ENCODE results near the gene ARRB1. TPM values are rescaled to one million over a fixed set of nuclear protein-coding genes. Genes with fewer than 3 reads are reported as not detected.

ARRB1 gene
- total RNA-seq, 1 experiment from 2014 or later: 116 TPM

- intact Hi-C loops (cut with micrococcal nuclease; ENCODE audit: unreplicated experiment): no loop called here
- Histone ChIP-seq H3K9me3 (no peaks in the 10 kb centered on the region), H3K27me3 (replicated peaks; ENCODE audit: control insufficient read depth, insufficient read depth, low read length) (no peaks in the 10 kb centered on the region), H3K4me1 (peaks cover 28% of the 10 kb centered on the region), H3K4me3 (ENCODE audit: low read depth, low read length) (no peak overlapping the region), H3K36me3 (ENCODE audit: control insufficient read depth, insufficient read depth, low read length) (no peaks in the 10 kb centered on the region)
- CTCF ChIA-PET: no interaction called here
- no peak for DNase-seq
- BruUV-seq (replicated peaks): no TSS peak
- Mint-ChIP-seq H3K4me3 (ENCODE audit: unreplicated experiment) (no peak overlapping the region), H3K9me3 (ENCODE audit: unreplicated experiment) (no peaks in the 10 kb centered on the region), H3K27ac (ENCODE audit: unreplicated experiment) (no peak overlapping the region), H3K4me1 (ENCODE audit: low read depth, unreplicated experiment) (peaks cover 33% of the 10 kb centered on the region), H3K27me3 (ENCODE audit: insufficient read depth, unreplicated experiment) (no peaks in the 10 kb centered on the region), H3K36me3 (ENCODE audit: insufficient read depth, unreplicated experiment) (peaks cover 14% of the 10 kb centered on the region)
- POLR2A ChIA-PET: no interaction called here
- no peak for TF ChIP-seq CTCF (IDR thresholded peaks at IDR 0.05; ENCODE audit: insufficient read depth in 1 of 2, low read depth in 1 of 2, low read length in 1 of 2, severe bottlenecking in 1 of 2, unreplicated experiment in 1 of 2)
Measured at GRCh38 chr11:75355051-75355450, 3.6 kb upstream of the ARRB1 start.

GRCh38 chr11:75352588-75353206 lies 1.2 kb upstream of the ARRB1 start:
- Histone ChIP-seq H3K4me1 (peaks cover 45% of the 10 kb centered on the region), H3K4me3 (ENCODE audit: low read depth, low read length) (peak overlapping the region; percentile 56)

More at GRCh38 chr11:75352588-75353206, 1.2 kb upstream of the ARRB1 start:
- no peaks in the 10 kb centered on the region for H3K27me3 ChIP-seq (replicated peaks; ENCODE audit: control insufficient read depth, insufficient read depth, low read length)
- peaks cover 14% of the 10 kb centered on the region for H3K36me3 Mint-ChIP-seq (ENCODE audit: insufficient read depth, unreplicated experiment)
- no peak for DNase-seq
- H3K4me1 Mint-ChIP-seq (ENCODE audit: low read depth, unreplicated experiment): peaks cover 45% of the 10 kb centered on the region
- no peaks in the 10 kb centered on the region for H3K9me3 Mint-ChIP-seq (ENCODE audit: unreplicated experiment)
- no peaks in the 10 kb centered on the region; the same call in 1 of the 2 replicates for H3K36me3 ChIP-seq (ENCODE audit: control insufficient read depth, insufficient read depth, low read length)
- peak overlapping the region; percentile 98 for H3K27ac Mint-ChIP-seq (ENCODE audit: unreplicated experiment)
- TSS peak; percentile 59 for BruUV-seq (replicated peaks)
- CTCF ChIA-PET: interaction anchor here (0.6 to 3.9 kb wide), 12 partner anchors 10 to 105 kb away, joined by 3 to 35 read pairs (median 9); no protein-coding TSS in a partner anchor
- TF ChIP-seq CTCF (IDR thresholded peaks at IDR 0.05; ENCODE audit: insufficient read depth in 1 of 2, low read depth in 1 of 2, low read length in 1 of 2, severe bottlenecking in 1 of 2, unreplicated experiment in 1 of 2): no peak
- no peaks in the 10 kb centered on the region for H3K9me3 ChIP-seq
- H3K27me3 Mint-ChIP-seq (ENCODE audit: insufficient read depth, unreplicated experiment): no peaks in the 10 kb centered on the region
- POLR2A ChIA-PET: interaction anchor here (0.5 to 1.4 kb wide), 12 partner anchors 10 to 200 kb away, joined by 3 to 16 read pairs (median 7); no protein-coding TSS in a partner anchor
- intact Hi-C loops (cut with micrococcal nuclease; ENCODE audit: unreplicated experiment): loop anchor here (1.0 kb wide), 3 partner anchors 9 to 32 kb away; no protein-coding TSS in a partner anchor
- peak overlapping the region; percentile 99 for H3K4me3 Mint-ChIP-seq (ENCODE audit: unreplicated experiment)

Measured in Caco-2 (cell line).